Measurements from ENCODE around the gene QARS1.

DNA sequence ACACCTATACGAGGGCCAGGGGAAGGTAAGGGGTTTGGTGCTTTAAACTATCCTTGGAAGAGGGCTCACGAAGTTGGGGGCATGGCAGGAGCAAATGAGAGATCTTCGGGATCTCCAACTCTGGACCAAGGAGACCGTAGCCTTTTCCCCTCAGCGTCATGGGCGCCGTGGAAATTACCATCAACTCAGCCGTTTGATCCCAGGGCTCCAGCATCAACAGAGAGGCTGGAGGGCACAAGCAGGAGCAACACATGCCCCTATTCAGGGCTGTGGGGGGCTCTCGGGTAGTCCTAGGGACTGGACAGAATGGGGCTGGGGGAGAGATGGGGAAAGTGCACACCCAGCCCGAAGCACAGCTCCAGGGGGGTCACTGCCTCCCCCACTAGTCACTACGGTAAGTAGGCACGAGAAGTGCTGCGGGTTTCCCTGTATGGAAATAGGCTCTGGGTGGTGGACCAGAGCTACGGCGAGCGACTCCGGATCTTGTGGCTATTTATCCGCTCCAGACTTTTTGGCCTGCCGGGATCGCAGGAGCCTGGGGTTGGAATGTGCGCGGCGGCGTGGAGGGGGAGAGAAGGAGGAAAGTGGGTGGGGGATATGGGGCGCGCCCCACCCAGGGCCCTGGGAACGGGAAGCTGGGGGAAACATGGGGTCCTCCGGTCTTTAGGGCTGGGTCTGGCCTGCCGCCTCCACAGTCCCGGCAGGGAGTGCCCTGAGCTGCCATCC is 28.8 kb upstream of the QARS1 start:
- TF ChIP-seq CTCF (conservative IDR thresholded peaks at IDR 0.05; ENCODE audit: low read depth, low read length) (no peak), EZH2 (IDR thresholded peaks at IDR 0.05; ENCODE audit: borderline replicate concordance, low read depth, low read length, poor library complexity, severe bottlenecking) (no peak)

Data from A673 (cell line).